HG03139 (cell line): Measurements from ENCODE around the gene TRAF2.
A peak's percentile ranks its signal among the peaks of the same experiment; 100 is the strongest.
"Not testable (repeated sequence)": the region's sequence is repeated elsewhere in the genome, so short reads cannot be mapped to it uniquely, and the experiment has no call there.

Experiments used
- ATAC-seq: cut with Tn5 transposase; IDR thresholded peaks from one replicate; pipeline ENCODE4 v1.9.1; 2021; ENCODE audit not compliant: unreplicated experiment

The TRAF2 gene

GRCh38 chr9:136856541-136857141 is 29.7 kb upstream of the TRAF2 start:
- no peak for ATAC-seq

GRCh38 chr9:136857166-136857565 is 29.1 kb upstream of the TRAF2 start:
- ATAC-seq, result no peak

GRCh38 chr9:136857581-136858412 is 28.5 kb upstream of the TRAF2 start:
- ATAC-seq, result no peak

GRCh38 chr9:136858452-136858843 is 27.9 kb upstream of the TRAF2 start:
- ATAC-seq, result no peak

DNA sequence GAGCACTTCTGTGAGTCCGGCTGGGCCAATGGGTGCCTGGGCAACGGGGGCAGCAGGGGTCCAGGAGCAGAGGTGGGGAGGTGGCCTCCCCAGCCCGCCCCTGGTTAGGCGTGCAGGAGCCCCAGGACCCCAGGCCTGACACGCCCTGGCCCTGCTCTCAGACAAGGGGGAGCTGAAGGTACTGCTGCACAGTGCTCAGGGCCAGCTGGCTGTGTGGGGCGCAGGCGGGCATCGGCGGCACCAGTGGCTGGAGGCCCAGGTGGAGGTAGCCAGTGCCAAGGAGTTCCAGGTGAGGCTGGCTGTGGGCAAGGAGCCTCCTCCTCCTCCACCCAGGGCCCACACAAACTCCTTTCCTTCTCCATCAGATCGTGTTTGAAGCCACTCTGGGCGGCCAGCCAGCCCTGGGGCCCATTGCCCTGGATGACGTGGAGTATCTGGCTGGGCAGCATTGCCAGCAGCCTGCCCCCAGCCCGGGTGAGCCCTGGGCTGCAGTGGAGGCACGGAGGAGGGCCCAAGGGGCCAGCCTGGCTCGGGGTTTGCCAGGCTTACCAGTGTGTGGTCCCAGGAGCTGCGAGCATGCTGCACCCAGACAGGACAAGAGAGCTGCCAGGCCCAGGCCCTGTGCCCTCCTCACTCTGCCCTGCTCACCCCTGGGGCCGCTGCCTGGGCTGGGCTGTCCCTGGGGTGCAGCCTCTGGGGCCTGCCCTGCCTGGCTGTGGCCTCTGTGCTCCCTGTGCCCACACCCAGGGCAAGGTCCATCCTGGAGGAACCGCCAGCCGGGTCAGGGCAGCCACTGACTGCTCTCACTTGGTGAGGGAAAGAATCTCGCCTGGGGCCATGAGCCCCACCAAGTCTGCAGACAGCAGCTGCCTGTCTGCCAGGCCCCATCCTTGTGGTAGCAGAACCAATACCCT is 27.2 kb upstream of the TRAF2 start:
- no peak for ATAC-seq

- ATAC-seq, result no peak
Observed at GRCh38 chr9:136860529-136860928, 25.8 kb upstream of the TRAF2 start.

- ATAC-seq, result no peak
Observed at GRCh38 chr9:136860933-136861873, 25.1 kb upstream of the TRAF2 start.

DNA sequence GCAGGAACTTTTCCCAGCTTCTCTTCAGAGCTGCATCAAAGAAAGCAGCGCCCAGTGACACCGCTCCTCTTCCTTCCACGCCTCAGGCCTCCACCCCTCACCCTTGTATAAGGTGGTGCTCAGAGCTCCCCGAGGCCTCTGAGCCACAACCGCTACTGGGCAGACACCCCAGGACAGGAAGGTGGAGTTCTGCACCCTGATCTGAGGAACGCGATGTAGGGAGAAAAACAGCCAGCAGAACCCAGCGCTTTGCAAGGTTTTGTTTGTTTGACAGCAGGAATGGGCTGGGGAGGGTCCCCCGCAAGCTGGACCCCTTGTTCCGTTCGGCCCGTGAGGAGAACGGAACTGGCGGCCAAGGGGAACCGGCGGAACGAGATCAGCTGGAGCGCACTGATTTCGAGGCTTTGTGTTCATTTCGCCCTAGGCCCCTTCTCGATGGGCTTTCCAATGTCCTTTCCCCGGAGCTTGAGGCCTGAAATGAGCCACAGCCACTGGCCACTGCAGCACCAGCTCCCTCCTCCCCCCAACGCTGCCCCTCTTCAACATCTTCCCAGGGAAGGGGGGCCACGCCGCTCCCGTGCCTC is 24.4 kb upstream of the TRAF2 start:
- ATAC-seq, result no peak

DNA sequence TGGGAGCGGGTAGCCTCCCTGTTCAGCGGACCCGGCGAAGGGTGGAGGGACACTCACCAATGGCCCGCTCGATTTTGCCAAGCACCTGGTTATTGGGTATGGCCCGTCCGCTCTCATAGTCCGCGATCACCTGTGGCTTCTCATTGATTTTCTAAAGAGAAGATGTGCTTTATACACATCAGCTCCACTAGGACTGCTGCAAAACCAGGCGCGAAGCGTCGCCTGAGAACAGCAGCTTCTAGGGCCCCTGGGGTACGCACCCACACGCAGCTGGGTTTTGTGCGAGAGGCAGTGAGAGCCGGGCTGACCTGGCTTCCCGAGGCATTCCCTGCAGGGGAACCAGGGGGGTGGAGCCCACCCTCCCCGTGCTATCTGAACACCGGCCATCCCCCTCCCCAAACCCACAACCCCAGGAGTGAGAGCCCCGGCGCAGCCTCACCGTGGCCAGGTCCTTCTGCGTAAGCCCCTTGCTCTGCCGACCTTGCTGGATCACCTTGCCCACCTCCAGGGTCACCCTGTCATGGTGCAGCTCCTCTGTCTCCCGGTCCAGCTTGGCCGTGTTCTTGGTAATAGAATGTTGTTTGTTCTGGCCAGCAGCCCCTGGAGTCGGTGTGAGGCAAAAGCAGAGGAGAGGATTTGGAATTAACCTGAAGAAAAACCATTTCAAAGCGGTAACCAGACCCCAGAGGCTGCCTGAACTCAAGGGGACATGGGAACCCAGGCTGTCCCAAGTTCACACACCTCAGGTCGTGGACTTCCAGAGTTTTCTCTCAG is 23.3 kb upstream of the TRAF2 start:
- ATAC-seq, result no peak

DNA sequence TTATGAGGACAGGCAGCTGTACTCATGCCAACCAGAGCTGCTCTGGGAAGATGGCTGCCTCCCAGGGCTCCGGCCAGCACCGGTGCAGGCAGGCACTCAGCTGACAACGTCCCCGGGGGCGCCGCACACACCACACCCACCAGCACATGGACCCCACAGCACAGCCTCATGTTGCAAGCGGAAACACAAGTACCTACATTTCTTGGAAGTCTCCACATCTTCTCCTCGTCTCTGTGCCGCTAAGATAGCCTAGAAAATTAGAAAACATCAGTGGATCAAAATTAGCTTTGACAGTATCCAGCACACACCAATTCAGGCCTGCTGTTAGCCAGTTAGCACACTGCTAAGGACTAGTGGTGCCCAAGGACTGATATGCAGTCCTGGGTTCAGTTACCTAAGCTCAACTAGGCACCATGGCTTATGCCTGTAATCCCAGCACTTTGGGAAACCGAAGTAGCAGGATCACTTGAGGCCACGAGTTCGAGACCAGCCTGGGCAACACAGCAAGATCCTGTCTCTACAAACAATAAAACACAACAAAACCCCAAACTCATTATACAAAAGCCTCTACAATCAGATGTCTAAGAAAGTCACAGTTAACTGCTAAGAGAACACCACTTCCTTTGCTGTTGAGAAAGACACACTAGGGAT is 22.6 kb upstream of the TRAF2 start:
- no peak for ATAC-seq

GRCh38 chr9:136865041-136865767 is 21.1 kb upstream of the TRAF2 start:
- no peak for ATAC-seq

GRCh38 chr9:136865768-136866103 is 20.6 kb upstream of the TRAF2 start:
- ATAC-seq, result peak; percentile 3

- not testable (repeated sequence) for ATAC-seq
Observed at GRCh38 chr9:136866898-136867421, 19.4 kb upstream of the TRAF2 start.

GRCh38 chr9:136867480-136867879 is 18.8 kb upstream of the TRAF2 start:
- no peak for ATAC-seq

DNA sequence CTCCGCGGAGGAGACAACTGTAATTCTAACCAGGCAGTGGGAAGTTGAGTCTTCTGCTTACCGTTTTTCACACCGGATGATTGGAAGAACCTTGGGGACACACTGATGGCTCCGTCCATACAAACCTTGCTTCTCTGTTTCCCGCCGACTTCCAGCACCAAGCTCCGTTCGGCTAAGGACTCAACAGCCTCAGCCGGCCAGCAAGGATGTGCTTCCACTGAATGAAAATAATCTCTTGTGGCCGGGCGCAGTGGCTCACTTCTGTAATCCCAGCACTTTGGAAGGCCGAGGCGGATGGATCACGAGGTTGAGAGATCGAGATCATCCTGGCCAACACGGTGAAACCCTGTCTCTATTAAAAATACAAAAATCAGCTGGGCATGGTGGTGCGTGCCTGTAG is 18.4 kb upstream of the TRAF2 start:
- no peak for ATAC-seq

DNA sequence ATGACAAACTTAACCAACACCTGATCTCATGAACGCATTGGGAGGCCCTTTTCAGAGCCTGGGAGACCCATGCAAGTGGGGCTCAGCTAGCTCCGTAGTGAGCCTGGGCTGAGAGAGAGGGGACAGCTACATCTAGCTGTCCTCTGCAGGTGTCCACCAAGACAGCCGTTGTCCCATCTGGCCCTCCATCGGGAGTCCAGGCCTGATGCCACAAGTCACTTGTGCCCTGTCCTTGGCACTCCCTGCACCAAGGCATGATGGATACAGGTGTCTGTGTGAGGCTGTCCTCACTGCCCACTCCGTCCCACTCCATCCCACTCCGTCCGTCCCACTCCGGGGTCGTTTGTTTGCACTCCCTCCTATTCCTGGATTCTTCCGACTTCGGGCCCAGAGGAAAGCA is 17.7 kb upstream of the TRAF2 start:
- ATAC-seq, result no peak

DNA sequence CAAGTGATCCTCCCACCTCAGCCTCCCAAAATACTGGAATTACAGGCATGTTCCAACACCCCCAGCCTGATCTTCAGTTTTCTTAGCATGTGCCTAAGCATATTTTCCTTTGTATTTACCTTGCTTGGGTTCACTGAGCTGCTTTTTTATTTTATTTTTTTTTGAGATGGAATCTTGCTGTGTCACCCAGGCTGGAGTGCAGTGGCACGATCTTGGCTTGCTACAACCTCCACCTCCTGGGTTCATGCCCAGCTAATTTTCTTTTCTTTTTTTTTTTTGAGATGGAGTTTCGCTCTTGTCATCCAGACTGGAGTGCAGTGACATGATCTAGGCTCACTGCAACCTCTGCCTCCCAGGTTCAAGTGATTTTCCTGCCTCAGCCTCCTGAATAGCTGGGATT is 16.7 kb upstream of the TRAF2 start:
- not testable (repeated sequence) for ATAC-seq

- no peak for ATAC-seq
Observed at GRCh38 chr9:136875155-136875554, 11.2 kb upstream of the TRAF2 start.
